ENCODE measurements around the gene ATAD5.
"Not testable (repeated sequence)": the region's sequence is repeated elsewhere in the genome, so short reads cannot be mapped to it uniquely, and the experiment has no call there.

ATAD5 gene

DNA sequence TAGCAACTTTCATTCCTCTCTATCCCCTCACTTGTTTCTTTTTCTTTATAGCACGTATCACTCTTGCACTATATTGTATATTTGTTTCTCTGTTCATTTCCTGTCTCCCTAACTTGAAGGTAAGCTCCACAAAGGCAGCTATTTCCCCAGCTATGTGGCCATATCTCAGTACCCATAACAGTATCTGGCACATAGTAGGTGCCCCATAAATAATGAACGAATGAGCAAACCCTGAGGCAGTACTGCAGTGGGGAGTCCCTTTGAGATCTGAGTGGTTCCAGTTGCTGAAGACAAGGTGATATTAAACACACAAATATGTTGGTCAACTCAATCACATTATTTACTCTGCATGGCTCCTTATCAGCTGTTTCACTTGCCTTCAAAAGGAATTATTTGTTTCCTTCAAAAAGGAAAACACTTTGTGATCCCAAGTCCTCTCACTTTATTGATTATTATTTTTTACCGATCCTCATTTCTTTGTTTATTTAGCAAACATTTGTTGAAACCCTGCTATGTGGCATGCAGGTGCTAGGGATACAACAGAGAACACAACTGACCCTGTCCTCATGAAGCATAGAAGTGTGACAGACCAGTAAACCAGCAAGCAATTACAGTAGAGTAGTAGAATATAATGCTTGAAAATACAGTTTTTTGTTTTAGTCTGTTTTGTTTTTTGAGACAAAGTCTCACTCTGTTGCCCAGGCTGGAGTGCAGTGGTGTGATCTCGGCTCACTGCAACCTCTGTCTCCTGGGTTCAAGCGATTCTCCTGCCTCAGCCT, 84.3 kb downstream of the ATAD5 start:
- no peak for DNase-seq (ENCODE audit: low read depth)

DNA sequence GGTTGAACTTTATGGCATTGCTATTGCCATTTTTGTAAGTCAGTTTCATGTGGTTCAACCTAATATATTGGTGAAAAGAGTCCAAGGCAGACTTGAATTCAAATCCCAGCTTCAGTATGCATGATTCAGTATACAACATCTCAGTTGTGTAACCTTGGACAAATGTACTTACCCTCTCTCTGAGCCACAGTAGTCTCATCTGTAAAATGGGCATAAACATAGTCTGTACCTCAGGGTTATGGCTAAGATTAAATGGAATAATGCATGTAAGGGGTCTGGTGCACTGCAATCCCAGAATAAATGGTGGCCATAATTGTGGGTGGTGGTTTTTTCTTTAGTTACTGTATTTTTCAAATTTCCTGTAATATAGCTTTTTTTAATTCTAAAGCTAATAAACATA, 85.3 kb downstream of the ATAD5 start:
- DNase-seq (ENCODE audit: low read depth) = no peak

- DNase-seq (ENCODE audit: low read depth) = no peak
Measured at GRCh38 chr17:30920282-30920681, 88.5 kb downstream of the ATAD5 start.

- DNase-seq (ENCODE audit: low read depth) = no peak
Measured at GRCh38 chr17:30920683-30921543, 89.1 kb downstream of the ATAD5 start.

DNA sequence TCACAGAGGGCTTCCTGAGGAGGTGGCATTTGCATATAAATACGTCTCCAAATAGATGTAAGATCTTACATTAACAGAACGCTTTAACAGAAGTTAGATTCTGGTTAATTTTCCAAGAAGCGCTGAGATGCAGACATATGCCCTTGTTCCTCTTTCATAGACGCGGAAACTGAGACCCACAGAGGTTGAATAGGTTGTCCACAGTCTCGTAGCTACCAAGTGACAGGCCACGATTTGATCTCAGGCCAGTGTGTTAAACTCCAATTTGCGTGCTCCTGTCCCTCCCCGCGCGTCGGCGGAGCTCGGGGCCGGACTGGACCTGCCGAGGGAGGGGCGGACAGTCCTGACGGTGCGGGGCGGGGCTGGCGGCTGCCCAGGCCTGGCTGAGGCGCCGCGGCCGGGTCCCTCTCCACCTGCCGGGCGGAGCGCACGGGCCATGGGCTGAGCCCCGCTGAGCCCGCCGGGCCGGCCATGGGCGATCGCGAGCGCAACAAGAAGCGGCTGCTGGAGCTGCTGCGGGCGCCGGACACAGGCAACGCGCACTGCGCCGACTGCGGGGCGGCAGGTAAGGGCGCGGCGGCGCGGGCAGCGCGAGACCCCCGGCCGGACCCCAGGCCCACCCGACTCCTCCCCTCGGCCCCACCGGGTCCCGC, 89.9 kb downstream of the ATAD5 start, which contains the start of gene ADAP2:
Gene ADAP2, plus strand, starts transcription at position 402 of the 653 bp plus-strand sequence. Its CDS starts 70 bp downstream, at position 472.
- no peak for DNase-seq (ENCODE audit: low read depth)

GRCh38 chr17:30922235-30923030, 90.7 kb downstream of the ATAD5 start:
- DNase-seq (ENCODE audit: low read depth) = no peak

DNA sequence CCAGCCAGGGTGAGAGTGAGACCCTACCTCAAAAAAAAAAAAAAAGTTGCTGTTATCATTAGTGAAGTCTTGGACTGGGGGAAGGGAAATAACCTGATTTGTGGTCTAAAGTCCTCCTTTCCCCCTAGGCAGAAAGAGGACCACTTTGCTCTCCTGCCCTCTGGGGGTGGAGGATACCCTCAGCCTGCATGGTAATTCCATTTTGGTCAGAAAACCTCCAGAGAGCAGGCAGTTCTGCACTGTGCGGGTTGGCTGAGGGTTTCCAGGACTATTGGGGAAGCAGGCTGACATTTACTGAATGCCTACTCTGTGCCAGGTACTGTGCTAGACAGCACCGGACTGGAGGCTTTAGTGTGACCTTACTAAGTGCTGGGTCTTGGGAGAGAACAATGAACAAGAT, 92.6 kb downstream of the ATAD5 start:
- DNase-seq (ENCODE audit: low read depth) = no peak

- no peak for DNase-seq (ENCODE audit: low read depth)
Measured at GRCh38 chr17:30926516-30926915, 94.8 kb downstream of the ATAD5 start.

DNA sequence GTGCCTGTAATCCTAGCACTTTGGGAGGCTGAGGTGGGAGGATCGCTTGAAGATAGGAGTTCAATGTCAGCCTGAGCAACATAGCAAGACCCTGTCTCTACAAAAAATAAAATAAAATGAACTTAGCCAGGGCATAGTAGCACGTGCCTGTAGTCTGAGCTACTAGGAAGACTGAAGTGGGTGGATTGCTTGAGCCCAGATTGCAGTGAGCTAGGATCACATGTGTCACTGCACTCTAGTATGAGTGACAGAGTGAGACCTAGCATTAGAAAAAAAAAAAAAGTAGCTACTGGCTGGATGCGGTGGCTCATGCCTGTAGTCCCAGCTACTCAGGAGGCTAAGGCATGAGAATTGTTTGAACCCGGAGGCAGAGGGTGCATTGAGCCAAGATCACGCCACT, 96.0 kb downstream of the ATAD5 start:
- no peak for DNase-seq (ENCODE audit: low read depth)

DNA sequence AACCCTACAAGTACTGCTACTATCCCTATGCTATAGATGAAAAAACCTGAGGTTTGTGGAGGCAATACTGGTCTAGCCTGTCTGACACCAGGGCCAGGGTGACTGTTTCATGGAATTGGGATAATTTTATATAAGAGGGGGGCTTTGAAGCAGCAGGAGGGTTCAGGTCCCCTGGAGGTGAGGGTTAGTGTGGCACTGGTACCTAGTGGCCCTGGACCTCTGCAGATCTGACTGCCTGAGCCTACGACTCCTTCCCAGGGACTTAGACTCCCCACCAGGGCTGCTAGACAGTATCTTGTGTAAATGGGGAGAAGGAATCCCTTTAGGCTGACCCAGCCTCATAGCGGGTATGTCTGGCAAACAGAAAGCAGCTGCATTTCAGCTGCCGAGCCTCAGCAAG, 96.8 kb downstream of the ATAD5 start:
- no peak for DNase-seq (ENCODE audit: low read depth)

DNA sequence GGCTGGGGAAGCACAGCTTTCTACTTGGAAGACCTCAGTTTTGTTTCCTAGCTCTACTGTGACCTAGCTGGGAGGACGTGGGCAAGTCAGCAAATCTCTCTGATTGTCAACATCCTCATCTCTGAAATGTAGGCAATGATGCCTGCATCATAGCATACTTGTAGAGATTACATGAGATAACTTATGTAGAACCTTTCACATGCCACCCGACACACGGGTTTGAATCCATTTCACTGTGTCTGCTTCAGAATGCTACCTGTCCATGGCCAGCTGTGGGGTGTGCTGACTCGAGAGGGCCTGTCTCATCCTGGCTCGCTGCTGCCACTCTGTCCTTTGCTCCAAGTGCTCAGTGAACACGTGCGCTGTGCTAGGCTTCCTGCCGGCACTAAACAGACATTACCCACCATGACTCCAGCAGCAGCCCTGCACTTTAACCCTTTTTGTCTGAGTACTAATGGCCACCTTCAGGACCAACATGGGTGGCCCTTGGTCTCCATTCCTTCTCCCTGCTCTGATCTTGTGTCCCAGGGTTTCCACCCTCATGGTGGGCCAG, 97.4 kb downstream of the ATAD5 start:
- DNase-seq (ENCODE audit: low read depth) = no peak

DNA sequence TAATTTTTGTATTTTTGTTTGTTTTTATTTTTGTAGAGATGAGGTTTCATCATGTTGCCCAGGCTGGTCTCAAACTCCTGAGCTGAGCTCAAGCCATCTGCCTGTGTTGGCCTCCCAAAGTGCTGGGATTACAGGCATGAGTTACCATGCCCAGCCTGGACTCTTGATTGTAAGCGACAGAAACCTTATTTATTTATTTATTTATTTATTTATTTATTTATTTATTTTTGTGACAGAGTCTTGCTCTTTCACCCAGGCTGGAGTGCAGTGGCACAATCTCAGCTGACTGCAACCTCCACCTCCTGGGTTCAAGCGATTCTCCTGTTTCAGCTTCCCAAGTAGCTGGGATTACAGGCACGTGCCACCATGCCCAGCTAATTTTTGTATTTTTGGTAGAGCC, 98.1 kb downstream of the ATAD5 start:
- not testable (repeated sequence) for DNase-seq (ENCODE audit: low read depth)

DNA sequence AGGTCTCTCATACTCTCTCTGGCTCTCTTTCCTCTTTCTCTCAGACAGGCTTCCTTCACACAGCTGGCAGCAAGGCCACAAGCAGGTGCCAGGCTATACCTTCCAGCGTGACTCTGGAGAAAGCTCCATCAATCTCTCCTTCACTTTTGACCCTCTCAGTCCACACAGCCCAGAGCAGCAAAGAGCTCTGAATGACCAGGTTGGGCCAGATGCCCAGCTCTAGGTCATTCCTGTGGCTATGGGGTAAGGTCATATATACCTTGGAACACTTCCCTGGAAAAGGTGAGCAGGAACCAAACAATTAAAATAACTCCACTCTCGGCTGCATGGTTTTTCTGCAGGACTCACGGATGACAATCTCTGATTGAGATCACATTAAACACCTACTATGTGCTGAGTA, 98.7 kb downstream of the ATAD5 start:
- no peak for DNase-seq (ENCODE audit: low read depth)

DNA sequence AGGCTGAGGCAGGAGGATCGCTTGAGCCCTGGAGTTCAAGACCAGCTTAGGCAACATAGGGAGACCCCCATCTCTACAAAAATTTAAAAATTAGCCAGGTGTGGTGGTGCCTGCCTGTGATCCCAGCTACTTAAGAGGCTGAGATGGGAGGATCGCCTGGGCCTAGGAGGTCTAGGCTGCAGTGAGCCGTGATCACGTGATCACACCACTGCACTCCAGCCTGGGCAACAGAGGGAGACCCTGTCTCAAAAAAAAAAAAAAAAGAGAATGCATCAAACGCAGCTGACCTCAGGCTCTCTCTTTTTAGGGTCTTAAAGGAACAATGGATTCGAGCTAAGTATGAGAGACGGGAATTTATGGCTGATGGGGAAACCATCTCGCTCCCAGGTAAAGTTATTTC, 99.8 kb downstream of the ATAD5 start:
- not testable (repeated sequence) for DNase-seq (ENCODE audit: low read depth)

DNA sequence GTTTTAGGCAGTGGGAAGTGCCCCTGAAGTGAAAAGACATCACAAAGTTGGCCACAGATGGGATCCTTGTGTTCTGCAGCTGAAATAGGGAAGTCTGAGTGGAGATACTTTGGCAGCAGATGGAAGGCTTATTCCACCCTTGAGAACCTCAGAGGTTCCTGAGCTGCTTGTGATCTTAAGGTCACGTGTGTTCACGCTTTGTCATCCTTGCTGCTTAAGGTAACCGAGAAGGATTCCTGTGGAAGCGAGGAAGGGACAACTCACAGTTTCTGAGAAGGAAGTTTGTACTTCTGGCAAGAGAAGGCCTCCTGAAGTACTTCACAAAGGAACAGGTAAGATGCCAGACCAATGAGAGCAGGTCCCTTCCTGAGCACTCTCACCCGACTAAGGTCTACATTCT, 102.2 kb downstream of the ATAD5 start:
- no peak for DNase-seq (ENCODE audit: low read depth)

DNA sequence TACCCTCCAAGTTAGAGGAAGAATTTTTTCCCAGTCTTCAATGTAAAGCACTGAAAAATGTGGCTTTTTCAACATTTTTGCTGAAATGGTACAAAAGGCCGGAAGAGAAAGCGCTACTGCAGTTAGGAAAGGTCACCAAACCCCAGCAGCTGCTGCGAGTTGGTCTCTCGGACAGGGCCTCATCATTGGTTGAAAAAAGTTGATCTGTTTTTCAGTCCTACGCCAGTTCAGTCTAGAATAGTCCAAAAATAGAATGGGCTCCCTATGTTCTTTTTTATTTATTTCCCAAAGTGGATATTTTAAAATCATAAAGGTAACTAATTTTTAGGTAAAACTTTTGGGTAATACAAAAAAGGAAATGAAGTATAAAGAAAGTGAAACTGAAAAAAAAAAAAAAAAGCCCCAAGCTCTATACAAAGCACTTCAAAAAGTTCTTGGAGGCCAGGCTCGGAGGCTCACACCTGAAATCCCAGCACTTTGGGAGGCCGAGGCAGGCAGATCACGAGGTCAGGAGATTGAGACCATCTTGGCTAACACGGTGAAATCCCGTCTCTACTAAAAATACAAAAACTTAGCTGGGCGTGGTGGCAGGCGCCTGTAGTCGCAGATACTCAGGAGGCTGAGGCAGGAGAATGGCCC, 107.4 kb downstream of the ATAD5 start:
- no peak for DNase-seq (ENCODE audit: low read depth)

DNA sequence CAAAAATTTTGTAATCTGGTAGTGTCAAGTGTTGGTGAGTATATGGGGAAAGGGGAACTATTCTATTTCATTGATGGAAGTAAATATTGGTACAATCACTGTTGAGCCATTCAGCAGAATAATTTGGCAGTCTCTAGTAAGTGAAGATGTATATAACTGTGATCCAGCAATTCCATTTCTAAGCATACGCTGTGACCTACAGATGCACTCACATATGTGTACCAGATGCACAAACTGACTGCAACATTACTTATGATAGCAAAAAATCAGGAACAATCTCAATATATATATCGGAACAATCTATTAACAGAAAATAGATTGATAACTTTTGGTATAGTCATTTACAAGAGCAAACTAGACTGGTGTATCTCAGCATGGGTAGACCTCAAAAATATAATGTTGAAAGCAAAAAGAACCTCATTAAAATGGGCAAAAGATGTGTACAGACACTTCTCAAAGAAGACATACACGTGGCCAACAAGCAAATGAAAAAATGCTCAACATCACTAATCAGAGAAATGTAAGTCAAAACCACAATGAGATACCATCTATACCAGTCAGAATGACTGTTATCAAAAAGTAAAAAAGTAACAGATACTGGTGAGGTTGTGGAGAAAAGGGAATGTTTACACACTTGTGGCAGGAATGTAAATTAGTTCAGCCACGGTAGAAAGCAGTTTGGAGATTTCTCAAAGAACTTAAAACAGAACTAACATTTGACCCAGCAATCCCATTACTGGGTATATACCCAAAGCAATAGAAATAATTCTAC, 110.7 kb downstream of the ATAD5 start:
- no peak for DNase-seq (ENCODE audit: low read depth)
